ACC112 (cell line): ENCODE results near the gene MORC4.

ENCODE experiments used
- H2AFZ ChIP-seq: fragments of 200-600 bp; sonication (generic); one replicate; pipeline ENCODE4 v1.6.0; 2017; ENCODE audit warnings: antibody characterized with exemption, low read length; ENCODE audit not compliant: unreplicated experiment
- H3K27ac ChIP-seq: fragments of 200-600 bp; sonication (generic); 2 replicates; pipeline ENCODE4 v1.5.1; 2014; ENCODE audit warnings: low read depth, mild to moderate bottlenecking, antibody characterized with exemption, low read length, moderate library complexity
- H3K27me3 ChIP-seq: fragments of 200-600 bp; sonication (generic); 2 replicates; pipeline ENCODE4 v1.6.1; 2014; ENCODE audit warnings: mild to moderate bottlenecking, antibody characterized with exemption, low read length, moderate library complexity, mixed read lengths; ENCODE audit not compliant: insufficient read depth
- H3K36me3 ChIP-seq: fragments of 200-600 bp; sonication (generic); 2 replicates; pipeline ENCODE4 v1.6.1; 2016; ENCODE audit warnings: mild to moderate bottlenecking, antibody characterized with exemption, low read length, moderate library complexity, mixed read lengths; ENCODE audit not compliant: insufficient read depth
- H3K4me1 ChIP-seq: fragments of 200-600 bp; sonication (generic); one replicate; pipeline ENCODE4 v1.6.1; 2016; ENCODE audit warnings: low read length, mixed read lengths; ENCODE audit not compliant: insufficient read depth, unreplicated experiment, control insufficient read depth
- H3K4me3 ChIP-seq: fragments of 200-600 bp; sonication (generic); 2 replicates; pipeline ENCODE4 v1.5.1; 2014; ENCODE audit warnings: mild to moderate bottlenecking, low read depth, low read length
- H3K79me2 ChIP-seq: fragments of 200-600 bp; sonication (generic); one replicate; pipeline ENCODE4 v1.6.0; 2016; ENCODE audit warnings: low read length; ENCODE audit not compliant: control insufficient read depth, unreplicated experiment, insufficient read depth

MORC4 gene

DNA sequence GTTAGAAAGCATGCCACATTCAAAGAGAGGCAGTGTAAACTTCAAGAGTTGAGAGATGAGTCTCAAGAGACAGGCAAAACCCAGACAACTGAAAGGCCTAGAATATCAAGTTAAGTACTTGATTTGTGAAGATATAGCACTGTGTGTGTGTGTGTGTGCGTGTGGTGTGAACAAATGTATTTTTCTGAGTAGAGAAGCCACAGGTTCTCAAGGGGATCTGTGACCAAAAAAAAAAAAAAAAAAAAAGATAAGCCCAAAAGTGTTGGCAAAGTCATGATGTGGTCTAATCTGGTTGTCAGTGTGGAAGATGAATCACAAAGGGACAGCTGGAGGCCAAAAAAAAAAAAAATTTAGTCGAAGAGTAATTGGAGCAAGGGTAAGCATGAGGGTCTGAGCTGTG is 100.7 kb downstream of the MORC4 start:
- H3K27me3 ChIP-seq = no peaks in the 10 kb centered on the region
- no peak overlapping the region for H3K27ac ChIP-seq
- no peak overlapping the region for H2AFZ ChIP-seq
- H3K36me3 ChIP-seq = no peaks in the 10 kb centered on the region
- no peak overlapping the region for H3K4me3 ChIP-seq
- peaks cover 40% of the 10 kb centered on the region for H3K4me1 ChIP-seq
- no peaks in the 10 kb centered on the region for H3K79me2 ChIP-seq

- no peak overlapping the region for H3K27ac ChIP-seq
- no peaks in the 10 kb centered on the region for H3K79me2 ChIP-seq
- H2AFZ ChIP-seq = no peak overlapping the region
- no peaks in the 10 kb centered on the region for H3K27me3 ChIP-seq
- H3K4me1 ChIP-seq = peaks cover 40% of the 10 kb centered on the region
- no peaks in the 10 kb centered on the region for H3K36me3 ChIP-seq
- no peak overlapping the region for H3K4me3 ChIP-seq
Observed at GRCh38 chrX:106898462-106898861, 101.5 kb downstream of the MORC4 start.

DNA sequence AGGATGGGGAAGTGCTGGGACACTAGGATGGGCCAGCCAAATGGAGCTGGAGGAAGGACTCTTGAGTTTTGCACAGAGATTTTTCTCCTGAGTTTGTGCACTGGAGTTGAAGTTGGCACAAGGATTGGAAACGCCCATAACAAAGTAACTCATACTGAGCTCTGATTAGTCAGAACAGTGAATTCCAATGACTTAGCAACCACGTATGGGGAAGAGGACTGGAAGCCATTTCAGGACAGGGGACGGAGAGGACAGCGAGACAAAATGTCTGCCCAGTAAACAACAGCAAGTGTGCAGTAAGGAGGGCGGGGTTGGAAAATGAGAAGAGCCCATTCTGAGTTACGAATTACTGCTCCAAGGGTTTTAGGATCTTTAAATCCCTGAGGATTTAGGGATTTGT is 102.8 kb downstream of the MORC4 start:
- Histone ChIP-seq H3K79me2 (no peaks in the 10 kb centered on the region), H3K4me1 (peaks cover 40% of the 10 kb centered on the region), H2AFZ (no peak overlapping the region), H3K36me3 (no peaks in the 10 kb centered on the region), H3K27me3 (no peaks in the 10 kb centered on the region), H3K4me3 (no peak overlapping the region), H3K27ac (peak overlapping the region; percentile 32)

- Histone ChIP-seq H3K4me3 (no peak overlapping the region), H2AFZ (peak overlapping the region; percentile 82), H3K27me3 (no peaks in the 10 kb centered on the region), H3K27ac (peak overlapping the region; percentile 64), H3K36me3 (no peaks in the 10 kb centered on the region), H3K79me2 (no peaks in the 10 kb centered on the region), H3K4me1 (peaks cover 39% of the 10 kb centered on the region)
Observed at GRCh38 chrX:106894978-106895452, 105.0 kb downstream of the MORC4 start.

DNA sequence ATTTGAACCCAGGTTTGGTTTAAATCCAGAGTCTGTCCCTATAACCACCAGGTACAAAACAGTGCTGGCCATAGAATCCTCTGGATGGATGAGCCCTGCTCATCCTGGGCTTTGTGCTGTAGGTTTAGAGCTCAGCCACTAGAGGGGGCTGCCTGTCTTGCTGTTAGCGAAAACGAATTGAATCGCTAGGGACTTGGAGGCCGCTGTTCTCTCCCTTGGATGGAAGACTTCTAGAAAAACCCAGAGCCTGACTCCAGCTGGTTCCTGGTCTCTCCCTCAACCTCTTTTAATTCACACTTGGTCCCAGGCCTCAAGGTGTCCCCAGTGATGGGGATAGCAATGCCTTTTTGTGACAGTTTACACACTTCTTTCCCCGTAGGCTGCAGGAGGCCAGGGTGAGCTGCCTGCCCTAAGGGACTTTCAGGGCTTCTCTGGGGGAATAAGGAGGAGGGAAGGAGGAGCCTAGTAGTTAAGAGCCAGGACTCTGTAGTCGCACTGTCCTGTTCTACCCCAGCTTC is 105.6 kb downstream of the MORC4 start:
- Histone ChIP-seq H2AFZ (peak overlapping the region; percentile 82), H3K27ac (peak overlapping the region; percentile 64), H3K4me3 (no peak overlapping the region), H3K27me3 (no peaks in the 10 kb centered on the region), H3K36me3 (no peaks in the 10 kb centered on the region), H3K4me1 (peaks cover 35% of the 10 kb centered on the region), H3K79me2 (no peaks in the 10 kb centered on the region)

GRCh38 chrX:106891762-106892460 is 108.1 kb downstream of the MORC4 start:
- Histone ChIP-seq H3K4me3 (no peak overlapping the region), H3K27me3 (no peaks in the 10 kb centered on the region), H3K4me1 (peaks cover 20% of the 10 kb centered on the region), H3K27ac (no peak overlapping the region), H2AFZ (no peak overlapping the region), H3K36me3 (no peaks in the 10 kb centered on the region), H3K79me2 (no peaks in the 10 kb centered on the region)
